Gastrocnemius medialis (tissue), 4 donors: Measurements from ENCODE around the gene PRKCA. TPM values are rescaled to one million over a fixed set of nuclear protein-coding genes. Genes with fewer than 3 reads are reported as not detected.
"Not testable (repeated sequence)": the region's sequence is repeated elsewhere in the genome, so short reads cannot be mapped to it uniquely, and the experiment has no call there.

Source experiments
- ATAC-seq, 2 donors: fragments of 150-250 bp; one replicate each; pipeline ENCODE4 v1.9.1; 2016
- DNase-seq, 2 donors: peaks; one replicate each; pipeline ENCODE4 v3.0.0-alpha.2; 2019
- H3K27ac ChIP-seq, 4 donors: fragments of 200-600 bp; sonication (generic); 1 replicate in 1 of 4; 2 replicates in 3 of 4; pipeline ENCODE4 v1.5.1; 2016 to 2018; ENCODE audit warnings: mild to moderate bottlenecking in 2 of 4, moderate library complexity in 1 of 4
- H3K27me3 ChIP-seq, 3 donors: fragments of 200-600 bp; sonication (generic) in 2 of 3; 1 replicate in 1 of 3; 2 replicates in 2 of 3; pipeline versions ENCODE4 v1.5.1 to v1.6.0; 2016 to 2019; ENCODE audit warnings: mild to moderate bottlenecking in 1 of 3, moderate library complexity in 1 of 3
- H3K36me3 ChIP-seq, 2 donors: fragments of 200-600 bp; sonication (generic) in 1 of 2; one replicate each; pipeline ENCODE4 v1.5.1; 2017 to 2018
- H3K4me1 ChIP-seq, 2 donors: fragments of 200-600 bp; sonication (generic) in 1 of 2; one replicate each; pipeline ENCODE4 v1.5.1; 2016 to 2017; ENCODE audit warnings: mild to moderate bottlenecking in 2 of 2
- H3K4me3 ChIP-seq, 4 donors: fragments of 200-600 bp; sonication (generic) in 3 of 4; 1 replicate in 1 of 4; 2 replicates in 3 of 4; pipeline ENCODE4 v1.5.1; 2016 to 2019; ENCODE audit warnings: mild to moderate bottlenecking in 2 of 4
- H3K9me3 ChIP-seq, 3 donors: fragments of 200-600 bp; sonication (generic) in 2 of 3; 1 replicate in 1 of 3; 2 replicates in 2 of 3; pipeline ENCODE4 v1.5.1; 2016 to 2019
- POLR2A ChIP-seq, 2 donors: fragments of 450-650 bp; IDR thresholded peaks; one replicate each; pipeline ENCODE4 v1.6.1; 2017; ENCODE audit warnings: antibody characterized with exemption in 2 of 2, mild to moderate bottlenecking in 2 of 2, moderate library complexity in 2 of 2
- in situ Hi-C, 4 donors: fragments of 200-750 bp; cut with MboI; loops; one replicate each; pipeline versions ENCODE4 v1.15.0 to v1.8.0; 2017; ENCODE audit warnings: low sequenced_read_pairs in 4 of 4
- intact Hi-C: fragments of 100-400 bp; cut with DNase I; formaldehyde crosslinking; loops from one replicate; pipeline ENCODE4 v1.15.1; 2023; ENCODE audit warnings: low total_unique reads
- total RNA-seq, 4 donors: library from RNA; depleted of rRNA; stranded (reverse); fragments of >200 nt; gene quantifications; one replicate each; pipeline versions ENCODE4 v1.1.0 to v1.2.3, GENCODE V29; 2016
- TF ChIP-seq, protein P1 (sequence below), 5 experiments: fragments of 450-650 bp in 3 of 5; fragments of 200-600 bp in 2 of 5; sonication (generic) in 2 of 5; IDR thresholded peaks in 4 of 5; conservative IDR thresholded peaks in 1 of 5; 1 replicate in 4 of 5; 2 replicates in 1 of 5; pipeline ENCODE4 v1.5.1; 2016 to 2019; ENCODE audit warnings: antibody characterized with exemption in 5 of 5, mild to moderate bottlenecking in 3 of 5, moderate library complexity in 3 of 5

The PRKCA gene
- total RNA-seq, 4 donors from 2014 or later: 7.6 to 16.8 (median 11.1) TPM

- ATAC-seq: no peak
- H3K9me3 ChIP-seq: no peaks in the 10 kb centered on the region
- H3K27ac ChIP-seq: no peak overlapping the region
- no peak for TF ChIP-seq POLR2A (IDR thresholded peaks at IDR 0.05)
- TF ChIP-seq, protein P1, sequence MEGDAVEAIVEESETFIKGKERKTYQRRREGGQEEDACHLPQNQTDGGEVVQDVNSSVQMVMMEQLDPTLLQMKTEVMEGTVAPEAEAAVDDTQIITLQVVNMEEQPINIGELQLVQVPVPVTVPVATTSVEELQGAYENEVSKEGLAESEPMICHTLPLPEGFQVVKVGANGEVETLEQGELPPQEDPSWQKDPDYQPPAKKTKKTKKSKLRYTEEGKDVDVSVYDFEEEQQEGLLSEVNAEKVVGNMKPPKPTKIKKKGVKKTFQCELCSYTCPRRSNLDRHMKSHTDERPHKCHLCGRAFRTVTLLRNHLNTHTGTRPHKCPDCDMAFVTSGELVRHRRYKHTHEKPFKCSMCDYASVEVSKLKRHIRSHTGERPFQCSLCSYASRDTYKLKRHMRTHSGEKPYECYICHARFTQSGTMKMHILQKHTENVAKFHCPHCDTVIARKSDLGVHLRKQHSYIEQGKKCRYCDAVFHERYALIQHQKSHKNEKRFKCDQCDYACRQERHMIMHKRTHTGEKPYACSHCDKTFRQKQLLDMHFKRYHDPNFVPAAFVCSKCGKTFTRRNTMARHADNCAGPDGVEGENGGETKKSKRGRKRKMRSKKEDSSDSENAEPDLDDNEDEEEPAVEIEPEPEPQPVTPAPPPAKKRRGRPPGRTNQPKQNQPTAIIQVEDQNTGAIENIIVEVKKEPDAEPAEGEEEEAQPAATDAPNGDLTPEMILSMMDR (IDR thresholded peaks at IDR 0.05 in 4 of 5, conservative IDR thresholded peaks at IDR 0.05 in 1 of 5): no peak
- no peaks in the 10 kb centered on the region for H3K36me3 ChIP-seq
- H3K4me1 ChIP-seq: peaks cover 28 to 30% of the 10 kb centered on the region in 2 donors
- in situ Hi-C loops (no loop called here), intact Hi-C loops (no loop called here)
- no peaks in the 10 kb centered on the region for H3K27me3 ChIP-seq
- no peak for DNase-seq
- H3K4me3 ChIP-seq: no peak overlapping the region
Measured at GRCh38 chr17:66343531-66344078, 41.2 kb downstream of the PRKCA start.

GRCh38 chr17:66344473-66344872 lies 42.1 kb downstream of the PRKCA start:
- Histone ChIP-seq H3K4me1 (peaks cover 26 to 28% of the 10 kb centered on the region in 2 donors), H3K27ac (no peak overlapping the region), H3K27me3 (no peaks in the 10 kb centered on the region), H3K4me3 (no peak overlapping the region), H3K36me3 (no peaks in the 10 kb centered on the region), H3K9me3 (no peaks in the 10 kb centered on the region)
- TF ChIP-seq POLR2A (IDR thresholded peaks at IDR 0.05): no peak
- TF ChIP-seq, protein P1 (IDR thresholded peaks at IDR 0.05 in 4 of 5, conservative IDR thresholded peaks at IDR 0.05 in 1 of 5): no peak
- in situ Hi-C loops (no loop called here), intact Hi-C loops (no loop called here)
- DNase-seq (no peak), ATAC-seq (no peak)

DNA sequence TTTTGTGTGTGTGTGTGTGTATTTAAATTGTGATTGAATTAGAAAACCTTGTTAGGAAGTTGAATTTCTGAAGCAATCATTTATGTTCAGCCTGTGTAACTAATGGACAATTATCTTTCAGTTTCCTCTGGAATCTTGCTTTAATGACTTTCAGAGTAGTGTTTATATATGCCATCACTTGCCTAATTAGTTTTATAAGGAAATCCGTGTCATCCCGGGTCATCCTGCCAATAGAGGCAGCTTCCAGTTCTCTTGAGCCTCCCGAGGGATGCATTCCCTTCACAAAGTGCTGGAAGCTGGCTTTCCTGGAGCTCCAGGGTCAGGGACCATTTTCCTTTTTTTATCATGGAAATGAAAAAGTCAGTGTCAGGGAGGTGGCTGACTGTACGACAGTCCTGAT lies 42.9 kb downstream of the PRKCA start:
- Histone ChIP-seq H3K4me1 (peaks cover 26 to 28% of the 10 kb centered on the region in 2 donors), H3K9me3 (no peaks in the 10 kb centered on the region), H3K27ac (no peak overlapping the region), H3K36me3 (no peaks in the 10 kb centered on the region), H3K27me3 (no peaks in the 10 kb centered on the region), H3K4me3 (no peak overlapping the region)
- in situ Hi-C loops (no loop called here), intact Hi-C loops (no loop called here)
- ATAC-seq: no peak
- TF ChIP-seq, protein P1 (IDR thresholded peaks at IDR 0.05 in 4 of 5, conservative IDR thresholded peaks at IDR 0.05 in 1 of 5): no peak
- no peak for TF ChIP-seq POLR2A (IDR thresholded peaks at IDR 0.05)
- DNase-seq: no peak

DNA sequence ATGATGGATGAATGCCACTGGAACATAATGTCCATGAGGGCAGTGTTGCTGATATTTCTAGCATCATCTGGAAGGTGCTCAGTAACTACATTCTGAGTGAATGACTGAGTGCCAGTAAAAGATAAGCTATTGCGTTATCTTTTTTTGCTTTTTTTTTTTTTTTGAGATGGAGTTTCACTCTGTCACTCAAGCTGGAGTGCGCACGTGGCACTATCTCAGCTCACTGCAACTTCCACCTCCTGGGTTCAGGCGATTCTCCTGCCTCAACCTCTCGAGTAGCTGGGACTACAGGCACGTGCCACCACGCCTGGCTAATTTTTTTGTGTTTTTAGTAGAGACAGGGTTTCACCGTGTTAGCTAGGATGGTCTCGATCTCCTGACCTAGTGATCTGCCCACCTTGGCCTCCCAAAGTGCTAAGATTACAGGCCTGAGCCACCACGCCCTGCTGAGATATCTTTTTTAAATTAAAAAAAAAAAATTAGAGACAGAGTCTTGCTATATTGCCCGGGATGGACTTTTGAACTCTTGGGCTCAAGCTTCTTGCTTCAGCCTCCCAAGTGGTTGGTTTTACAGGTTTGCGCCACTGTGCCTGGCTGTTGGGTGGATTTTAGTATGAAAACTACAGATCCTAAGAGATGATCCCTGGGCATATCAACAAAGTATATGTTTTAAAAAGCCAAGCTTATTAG lies 43.7 kb downstream of the PRKCA start:
- H3K36me3 ChIP-seq, intact Hi-C loops, H3K4me3 ChIP-seq, DNase-seq, H3K9me3 ChIP-seq, ATAC-seq, H3K27ac ChIP-seq, H3K27me3 ChIP-seq, in situ Hi-C loops: not testable (repeated sequence)
- H3K4me1 ChIP-seq: peaks cover 21 to 23% of the 10 kb centered on the region in 2 donors

GRCh38 chr17:66347661-66348514 lies 45.5 kb downstream of the PRKCA start:
- no peaks in the 10 kb centered on the region for H3K36me3 ChIP-seq
- no peak for DNase-seq
- no peaks in the 10 kb centered on the region for H3K27me3 ChIP-seq
- ATAC-seq: no peak
- H3K9me3 ChIP-seq: no peaks in the 10 kb centered on the region
- H3K27ac ChIP-seq: peak overlapping the region in 1 of 4 donors; percentile 80
- intact Hi-C loops (loop anchor here (1.0 kb wide), 1 partner anchor 45 kb away; no protein-coding TSS in a partner anchor), in situ Hi-C loops (no loop called here)
- H3K4me3 ChIP-seq: no peak overlapping the region
- no peak for TF ChIP-seq POLR2A (IDR thresholded peaks at IDR 0.05)
- TF ChIP-seq, protein P1 (IDR thresholded peaks at IDR 0.05 in 4 of 5, conservative IDR thresholded peaks at IDR 0.05 in 1 of 5): no peak
- H3K4me1 ChIP-seq: peaks cover 21 to 23% of the 10 kb centered on the region in 2 donors
